ENCODE results near the gene TNPO2.

DNA sequence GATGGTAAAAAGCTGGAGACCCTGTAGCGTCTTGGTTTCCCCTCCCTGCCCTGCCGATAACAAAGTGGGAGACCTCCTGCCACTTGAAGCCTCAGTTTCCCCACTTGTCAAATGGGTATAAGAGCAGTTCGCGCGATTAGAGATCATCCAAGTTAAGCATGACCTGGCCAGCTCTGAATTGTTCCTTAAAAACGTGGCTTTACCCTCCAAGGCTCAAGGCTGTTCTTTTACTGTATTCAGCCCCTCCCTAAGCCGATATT is 421 bp downstream of the TNPO2 start:
- TF ChIP-seq, protein P1, sequence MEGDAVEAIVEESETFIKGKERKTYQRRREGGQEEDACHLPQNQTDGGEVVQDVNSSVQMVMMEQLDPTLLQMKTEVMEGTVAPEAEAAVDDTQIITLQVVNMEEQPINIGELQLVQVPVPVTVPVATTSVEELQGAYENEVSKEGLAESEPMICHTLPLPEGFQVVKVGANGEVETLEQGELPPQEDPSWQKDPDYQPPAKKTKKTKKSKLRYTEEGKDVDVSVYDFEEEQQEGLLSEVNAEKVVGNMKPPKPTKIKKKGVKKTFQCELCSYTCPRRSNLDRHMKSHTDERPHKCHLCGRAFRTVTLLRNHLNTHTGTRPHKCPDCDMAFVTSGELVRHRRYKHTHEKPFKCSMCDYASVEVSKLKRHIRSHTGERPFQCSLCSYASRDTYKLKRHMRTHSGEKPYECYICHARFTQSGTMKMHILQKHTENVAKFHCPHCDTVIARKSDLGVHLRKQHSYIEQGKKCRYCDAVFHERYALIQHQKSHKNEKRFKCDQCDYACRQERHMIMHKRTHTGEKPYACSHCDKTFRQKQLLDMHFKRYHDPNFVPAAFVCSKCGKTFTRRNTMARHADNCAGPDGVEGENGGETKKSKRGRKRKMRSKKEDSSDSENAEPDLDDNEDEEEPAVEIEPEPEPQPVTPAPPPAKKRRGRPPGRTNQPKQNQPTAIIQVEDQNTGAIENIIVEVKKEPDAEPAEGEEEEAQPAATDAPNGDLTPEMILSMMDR (IDR thresholded peaks at IDR 0.05), result no peak
- TF ChIP-seq POLR2A (IDR thresholded peaks at IDR 0.05), result no peak

All from esophagus squamous epithelium (tissue), 4 donors.